ENCODE results near the gene NAT16. TPM values are rescaled to one million over a fixed set of nuclear protein-coding genes. Genes with fewer than 3 reads are reported as not detected.

NAT16 gene
- total RNA-seq, 2 donors from 2014 or later: 0.15 to 0.20 TPM

DNA sequence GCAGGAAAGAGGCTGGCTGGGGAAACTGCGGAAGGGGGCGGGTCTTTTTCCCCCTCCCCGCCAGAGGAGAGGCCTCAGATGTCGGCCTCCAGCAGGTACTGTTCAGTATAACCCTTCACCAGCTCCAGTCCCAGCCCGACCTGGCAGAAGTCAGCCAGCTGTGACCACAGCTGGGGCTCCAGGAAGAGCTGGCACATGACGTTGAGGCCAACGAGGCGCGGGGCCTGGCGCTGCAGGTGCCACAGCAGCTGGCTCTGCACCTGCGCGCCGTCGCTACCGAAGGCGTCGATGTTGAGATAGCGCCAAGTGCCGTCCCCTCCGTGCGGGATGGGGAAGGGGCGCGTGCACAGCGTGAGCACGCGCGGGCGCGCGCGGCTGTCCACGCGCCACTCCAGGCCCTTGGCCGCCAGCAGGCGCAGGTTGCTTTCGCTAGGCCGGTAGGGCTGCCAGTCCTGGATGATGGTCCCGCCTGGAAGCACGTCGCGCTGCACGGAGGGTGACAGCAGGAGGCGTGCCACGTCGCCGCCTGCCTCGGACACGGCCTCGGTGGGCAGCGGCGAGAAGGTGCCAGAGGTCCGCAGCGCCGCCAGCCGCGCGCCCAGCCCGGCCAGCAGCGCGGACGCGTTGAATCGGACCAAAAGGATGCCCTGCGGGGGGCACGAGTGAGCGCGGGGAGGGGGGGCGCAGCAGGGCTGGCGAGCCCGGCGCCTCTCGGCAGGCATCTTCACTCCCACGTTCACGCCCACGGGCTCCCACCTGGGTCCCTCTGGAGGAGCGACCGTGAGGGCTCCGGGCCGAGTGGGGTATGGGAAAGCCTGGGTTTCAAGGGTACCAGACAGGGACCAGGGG lies 7.9 kb downstream of the NAT16 start:
- Histone ChIP-seq H3K4me1 (ENCODE audit: control insufficient read depth, insufficient read depth, low read length) (peaks cover 3% of the 10 kb centered on the region), H3K4me3 (ENCODE audit: low read length) (no peak overlapping the region), H3K9ac (ENCODE audit: extremely low read depth, low read length, poor library complexity, severe bottlenecking) (no peak overlapping the region), H3K27ac (ENCODE audit: low read depth, low read length) (no peak overlapping the region), H3K27me3 (ENCODE audit: control insufficient read depth, insufficient read depth, low read length, poor library complexity, severe bottlenecking) (peaks cover 91% of the 10 kb centered on the region), H3K9me3 (ENCODE audit: control insufficient read depth, low read length) (no peaks in the 10 kb centered on the region), H3K36me3 (ENCODE audit: control insufficient read depth, insufficient read depth, low read length) (no peaks in the 10 kb centered on the region)
- Mint-ChIP-seq H3K27ac (no peak overlapping the region), H3K9me3 (peaks cover 2% of the 10 kb centered on the region), H3K36me3 (ENCODE audit: low read depth) (peaks cover 2% of the 10 kb centered on the region), H3K4me1 (peaks cover 16% of the 10 kb centered on the region), H3K27me3 (ENCODE audit: insufficient read depth) (peaks cover 100% of the 10 kb centered on the region), H3K4me3 (peak overlapping the region; percentile 26)
- peak; percentile 65 for DNase-seq
- TF ChIP-seq, protein P1, sequence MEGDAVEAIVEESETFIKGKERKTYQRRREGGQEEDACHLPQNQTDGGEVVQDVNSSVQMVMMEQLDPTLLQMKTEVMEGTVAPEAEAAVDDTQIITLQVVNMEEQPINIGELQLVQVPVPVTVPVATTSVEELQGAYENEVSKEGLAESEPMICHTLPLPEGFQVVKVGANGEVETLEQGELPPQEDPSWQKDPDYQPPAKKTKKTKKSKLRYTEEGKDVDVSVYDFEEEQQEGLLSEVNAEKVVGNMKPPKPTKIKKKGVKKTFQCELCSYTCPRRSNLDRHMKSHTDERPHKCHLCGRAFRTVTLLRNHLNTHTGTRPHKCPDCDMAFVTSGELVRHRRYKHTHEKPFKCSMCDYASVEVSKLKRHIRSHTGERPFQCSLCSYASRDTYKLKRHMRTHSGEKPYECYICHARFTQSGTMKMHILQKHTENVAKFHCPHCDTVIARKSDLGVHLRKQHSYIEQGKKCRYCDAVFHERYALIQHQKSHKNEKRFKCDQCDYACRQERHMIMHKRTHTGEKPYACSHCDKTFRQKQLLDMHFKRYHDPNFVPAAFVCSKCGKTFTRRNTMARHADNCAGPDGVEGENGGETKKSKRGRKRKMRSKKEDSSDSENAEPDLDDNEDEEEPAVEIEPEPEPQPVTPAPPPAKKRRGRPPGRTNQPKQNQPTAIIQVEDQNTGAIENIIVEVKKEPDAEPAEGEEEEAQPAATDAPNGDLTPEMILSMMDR (conservative IDR thresholded peaks at IDR 0.05): no peak
- 0 to 1% methylated on average over 12 to 79 of the region's 79 CpGs for WGBS, 2 experiments (ENCODE audit: insufficient coverage in 1 of 2, insufficient read length in 1 of 2)

DNA sequence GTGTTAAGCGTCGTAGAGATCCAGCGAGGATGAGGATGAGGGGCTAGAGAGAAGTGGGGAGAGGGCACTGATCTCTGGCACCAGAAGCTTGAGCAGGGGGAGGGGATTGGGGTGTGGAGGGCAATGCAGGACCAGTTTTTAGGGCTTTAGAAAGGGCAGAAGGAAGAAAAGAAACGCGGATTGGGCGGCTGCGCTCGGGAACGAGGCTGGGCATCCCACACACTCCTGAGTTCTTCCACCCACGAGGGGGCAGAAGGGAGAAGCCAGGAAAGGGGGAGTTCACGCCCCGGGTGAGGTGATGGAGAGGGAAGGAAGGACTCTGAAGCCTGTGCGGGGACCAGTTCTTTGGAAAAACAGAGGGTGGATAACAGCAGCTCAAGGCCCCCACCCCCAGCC lies 8.7 kb downstream of the NAT16 start:
- WGBS, 2 experiments (ENCODE audit: insufficient coverage in 1 of 2, insufficient read length in 1 of 2): 0 to 5% methylated on average over 2 to 12 of the region's 13 CpGs
- peaks cover 2% of the 10 kb centered on the region for H3K36me3 Mint-ChIP-seq (ENCODE audit: low read depth)
- Histone ChIP-seq H3K36me3 (ENCODE audit: control insufficient read depth, insufficient read depth, low read length) (no peaks in the 10 kb centered on the region), H3K9me3 (ENCODE audit: control insufficient read depth, low read length) (no peaks in the 10 kb centered on the region), H3K27me3 (ENCODE audit: control insufficient read depth, insufficient read depth, low read length, poor library complexity, severe bottlenecking) (peaks cover 98% of the 10 kb centered on the region), H3K9ac (ENCODE audit: extremely low read depth, low read length, poor library complexity, severe bottlenecking) (no peak overlapping the region), H3K27ac (ENCODE audit: low read depth, low read length) (no peak overlapping the region), H3K4me1 (ENCODE audit: control insufficient read depth, insufficient read depth, low read length) (peaks cover 3% of the 10 kb centered on the region), H3K4me3 (ENCODE audit: low read length) (no peak overlapping the region)
- peaks cover 2% of the 10 kb centered on the region for H3K9me3 Mint-ChIP-seq
- DNase-seq: peak; percentile 49
- H3K4me1 Mint-ChIP-seq: peaks cover 17% of the 10 kb centered on the region
- no peak overlapping the region for H3K4me3 Mint-ChIP-seq
- TF ChIP-seq, protein P1 (conservative IDR thresholded peaks at IDR 0.05): peak; percentile 21
- H3K27me3 Mint-ChIP-seq (ENCODE audit: insufficient read depth): peaks cover 100% of the 10 kb centered on the region
- no peak overlapping the region for H3K27ac Mint-ChIP-seq

DNA sequence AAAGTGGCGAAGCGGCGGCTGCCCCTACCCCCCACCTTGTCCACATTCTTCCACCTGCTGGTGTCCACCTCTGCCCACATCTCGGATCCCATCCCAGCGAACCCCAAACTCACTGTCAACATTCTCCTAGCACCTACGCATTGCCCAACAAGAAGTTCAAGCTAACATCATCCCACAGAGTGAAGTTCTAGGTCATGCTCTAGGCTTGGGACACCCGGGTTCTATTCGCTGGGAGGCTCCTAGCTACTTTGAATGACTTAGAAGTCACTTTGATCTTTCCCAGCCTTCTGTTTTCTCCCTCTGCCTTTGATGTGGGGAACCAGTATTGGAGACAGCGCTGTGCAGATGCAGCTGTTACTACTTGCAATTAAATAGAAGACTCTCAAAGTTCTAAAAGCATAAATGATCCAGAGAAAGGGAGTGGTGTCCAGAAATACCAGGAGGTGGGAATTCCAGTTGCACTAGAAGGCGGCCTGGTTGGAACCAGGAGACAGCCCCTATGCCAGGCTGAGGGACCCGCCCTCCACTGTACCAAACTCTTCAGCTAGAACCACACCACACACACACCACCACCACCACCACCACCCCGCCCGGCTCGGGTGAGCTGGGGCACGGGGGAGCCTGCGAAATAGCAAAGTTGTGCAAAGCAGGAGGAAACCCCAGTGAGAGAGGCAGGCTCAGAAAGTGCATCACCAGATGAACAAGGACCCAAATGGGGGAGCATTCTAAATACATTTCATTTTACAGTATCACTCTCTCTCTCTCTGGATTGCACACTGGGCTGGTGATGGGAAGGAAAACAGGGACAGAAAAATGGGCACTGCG lies 9.3 kb downstream of the NAT16 start:
- Histone ChIP-seq H3K36me3 (ENCODE audit: control insufficient read depth, insufficient read depth, low read length) (no peaks in the 10 kb centered on the region), H3K4me1 (ENCODE audit: control insufficient read depth, insufficient read depth, low read length) (peaks cover 3% of the 10 kb centered on the region), H3K9ac (ENCODE audit: extremely low read depth, low read length, poor library complexity, severe bottlenecking) (no peak overlapping the region), H3K9me3 (ENCODE audit: control insufficient read depth, low read length) (no peaks in the 10 kb centered on the region), H3K27me3 (ENCODE audit: control insufficient read depth, insufficient read depth, low read length, poor library complexity, severe bottlenecking) (peaks cover 100% of the 10 kb centered on the region), H3K4me3 (ENCODE audit: low read length) (no peak overlapping the region), H3K27ac (ENCODE audit: low read depth, low read length) (no peak overlapping the region)
- Mint-ChIP-seq H3K4me3 (no peak overlapping the region), H3K9me3 (peaks cover 2% of the 10 kb centered on the region), H3K27me3 (ENCODE audit: insufficient read depth) (peaks cover 100% of the 10 kb centered on the region), H3K4me1 (peaks cover 21% of the 10 kb centered on the region), H3K36me3 (ENCODE audit: low read depth) (peaks cover 2% of the 10 kb centered on the region), H3K27ac (no peak overlapping the region)
- WGBS, 2 experiments (ENCODE audit: insufficient coverage in 1 of 2, insufficient read length in 1 of 2): 9 to 11% methylated on average over 5 to 17 of the region's 17 CpGs
- DNase-seq: peak; percentile 51
- TF ChIP-seq, protein P1 (conservative IDR thresholded peaks at IDR 0.05): no peak

All from endodermal cell (in vitro differentiated cells).